ENCODE data around the gene HBP1. TPM values are rescaled to one million over a fixed set of nuclear protein-coding genes. Genes with fewer than 3 reads are reported as not detected.

The HBP1 gene
- total and polyA plus RNA-seq, 2 of the 8 experiments (the other 6 are each of a cell fraction or from before 2014, with no cell fraction given): 28.9 to 29.2 TPM

GRCh38 chr7:107194052-107194451 is 25.2 kb downstream of the HBP1 start:
- no peaks in the 10 kb centered on the region for H3K9me3 ChIP-seq (ENCODE audit: insufficient read depth in 2 of 2, low read depth in 1 of 2, low read length in 1 of 2)
- no peak overlapping the region for H2AFZ ChIP-seq (ENCODE audit: low read length)
- no peak overlapping the region for H4K91ac ChIP-seq (replicated peaks; ENCODE audit: insufficient read length, low read length)
- POLR2A ChIA-PET (ENCODE audit: partially characterized antibody): interaction anchor here (1.1 kb wide), 1 partner anchor 17 kb away, joined by 3 read pairs; no protein-coding TSS in a partner anchor
- H3K79me2 ChIP-seq (ENCODE audit: control insufficient read depth in 1 of 2, insufficient read depth in 2 of 2, low read length in 2 of 2): no peaks in the 10 kb centered on the region
- H4K5ac ChIP-seq (ENCODE audit: insufficient read length, low read depth, low read length): no peak overlapping the region
- no peak for DNase-seq (ENCODE audit: low read depth in 1 of 2, low spot score in 2 of 2)
- H4K20me1 ChIP-seq (replicated peaks in 1 of 2; ENCODE audit: control insufficient read depth in 1 of 2, insufficient read depth in 2 of 2, low read length in 2 of 2): peaks cover 0 to 1% of the 10 kb centered on the region in 2 experiments
- no peak overlapping the region for H3K4me2 ChIP-seq (ENCODE audit: insufficient read depth in 1 of 2, low read depth in 2 of 2, low read length in 2 of 2)
- H2BK5ac ChIP-seq (ENCODE audit: low read depth, low read length): no peak overlapping the region
- H2AK5ac ChIP-seq (ENCODE audit: low read depth, low read length): no peak overlapping the region
- no peak overlapping the region for H3K23ac ChIP-seq (ENCODE audit: insufficient read length)
- H3K18ac ChIP-seq (ENCODE audit: extremely low read depth, low read length): no peak overlapping the region
- peaks cover 2 to 38% (median 20%) of the 10 kb centered on the region in 4 experiments; a peak in 6 of 8 replicates for H3K36me3 ChIP-seq (ENCODE audit: control insufficient read depth in 2 of 4, insufficient read depth in 4 of 4, low read length in 3 of 4)
- no peak overlapping the region for H4K8ac ChIP-seq (ENCODE audit: extremely low read depth, insufficient read depth, low read length)
- H2BK120ac ChIP-seq (replicated peaks; ENCODE audit: low read depth, low read length): no peak overlapping the region
- no peak overlapping the region for H3K56ac ChIP-seq (replicated peaks; ENCODE audit: insufficient read length, low read depth, low read length)
- H3K4ac ChIP-seq (replicated peaks; ENCODE audit: insufficient read length, low read depth, low read length): no peak overlapping the region
- no peak overlapping the region for H2BK15ac ChIP-seq (ENCODE audit: low read length)
- TF ChIP-seq SIN3A (conservative IDR thresholded peaks at IDR 0.05 in 1 of 2, IDR thresholded peaks at IDR 0.05 in 1 of 2; ENCODE audit: low read depth in 1 of 2, low read length in 2 of 2) (no peak), SUZ12 (IDR thresholded peaks at IDR 0.05; ENCODE audit: low read length) (no peak), CBX8 (IDR thresholded peaks at IDR 0.05; ENCODE audit: borderline replicate concordance, low read depth, low read length) (no peak), SP2 (IDR thresholded peaks at IDR 0.05; ENCODE audit: low read length) (no peak), HDAC2 (IDR thresholded peaks at IDR 0.05; ENCODE audit: borderline replicate concordance in 1 of 2, low read depth in 2 of 2, low read length in 2 of 2) (no peak), CEBPB (IDR thresholded peaks at IDR 0.05; ENCODE audit: low read depth, low read length) (no peak), FOSL1 (IDR thresholded peaks at IDR 0.05; ENCODE audit: insufficient read depth, low read depth, low read length) (no peak)
- TF ChIP-seq, protein P1, sequence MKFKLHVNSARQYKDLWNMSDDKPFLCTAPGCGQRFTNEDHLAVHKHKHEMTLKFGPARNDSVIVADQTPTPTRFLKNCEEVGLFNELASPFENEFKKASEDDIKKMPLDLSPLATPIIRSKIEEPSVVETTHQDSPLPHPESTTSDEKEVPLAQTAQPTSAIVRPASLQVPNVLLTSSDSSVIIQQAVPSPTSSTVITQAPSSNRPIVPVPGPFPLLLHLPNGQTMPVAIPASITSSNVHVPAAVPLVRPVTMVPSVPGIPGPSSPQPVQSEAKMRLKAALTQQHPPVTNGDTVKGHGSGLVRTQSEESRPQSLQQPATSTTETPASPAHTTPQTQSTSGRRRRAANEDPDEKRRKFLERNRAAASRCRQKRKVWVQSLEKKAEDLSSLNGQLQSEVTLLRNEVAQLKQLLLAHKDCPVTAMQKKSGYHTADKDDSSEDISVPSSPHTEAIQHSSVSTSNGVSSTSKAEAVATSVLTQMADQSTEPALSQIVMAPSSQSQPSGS (IDR thresholded peaks at IDR 0.05; ENCODE audit: low read length): no peak
- H3K4me1 ChIP-seq (replicated peaks in 1 of 4; ENCODE audit: control insufficient read depth in 3 of 4, insufficient read depth in 4 of 4, low read length in 3 of 4): no peaks in the 10 kb centered on the region
- H2BK20ac ChIP-seq (ENCODE audit: low read length): no peak overlapping the region
- FAIRE-seq: no peak
- CTCF ChIA-PET (ENCODE audit: partially characterized antibody): interaction anchor here (1.0 to 1.7 kb wide), 10 partner anchors 8 to 401 kb away, joined by 3 to 6 read pairs (median 3); no protein-coding TSS in a partner anchor
- no peak overlapping the region for H3K14ac ChIP-seq (ENCODE audit: insufficient read length)
- H3K4me3 ChIP-seq (ENCODE audit: extremely low read depth in 1 of 4, insufficient read depth in 2 of 4, low read depth in 3 of 4, low read length in 4 of 4): no peak overlapping the region
- no peak overlapping the region for H2BK12ac ChIP-seq (ENCODE audit: low read depth, low read length)
- H3K79me1 ChIP-seq (ENCODE audit: low read depth, low read length): no peaks in the 10 kb centered on the region
- H3K27me3 ChIP-seq (replicated peaks in 1 of 4; ENCODE audit: control insufficient read depth in 3 of 4, extremely low read depth in 1 of 4, insufficient read depth in 3 of 4, low read length in 3 of 4): no peaks in the 10 kb centered on the region
- H3K23me2 ChIP-seq (ENCODE audit: low read depth, low read length): no peaks in the 10 kb centered on the region
- H3K9ac ChIP-seq (replicated peaks in 1 of 4; ENCODE audit: extremely low read depth in 1 of 4, low read depth in 3 of 4, low read length in 3 of 4): no peak overlapping the region
- H3K27ac ChIP-seq (ENCODE audit: low read depth, low read length): no peak overlapping the region
- 87% methylated on average over 1 of the region's 1 CpG; no CpG with 5 or more reads in 1 of the 2 experiments for WGBS, 2 experiments (ENCODE audit: extremely low coverage in 1 of 2, insufficient coverage in 1 of 2, insufficient read length in 1 of 2, insufficient replicate concordance in 2 of 2, low coverage in 1 of 2, low lambda C conversion rate in 2 of 2, missing lambda C conversion rate in 1 of 2)

Data from H1 (cell line).